GM12878 (cell line): ENCODE measurements around the gene NINL. TPM values are rescaled to one million over a fixed set of nuclear protein-coding genes. Genes with fewer than 3 reads are reported as not detected.

Experiments used
- ATAC-seq: fragments of 200-7000 bp; cut with Tn5 transposase; 3 replicates; pipeline ENCODE4 v1.9.1; 2020; ENCODE audit warnings: mild to moderate bottlenecking, moderate library complexity
- BruUV-seq: library from RNA; stranded (reverse); fragments of 400-500 nt; replicated peaks from 2 replicates; lab custom pipeline; 2021; lab: Mats Ljungman, UMichigan
- CTCF ChIA-PET: fragments of 300-600 bp; sonication (Branson Sonifier 250); formaldehyde crosslinking; extraction: SDS; loops from one replicate; lab custom pipeline; 2021; ENCODE audit warnings: inconsistent platforms; lab: Yijun Ruan, JAX
- POLR2A ChIA-PET: fragments of 350-600 bp; formaldehyde crosslinking; extraction: SDS; loops from one replicate; lab custom pipeline; 2021; ENCODE audit warnings: inconsistent platforms; lab: Charles Lee
- RAD21 ChIA-PET: fragments of 300-600 bp; sonication (Branson Sonifier 250); formaldehyde crosslinking; loops from one replicate; lab custom pipeline; 2023; ENCODE audit warnings: antibody characterized with exemption; ENCODE audit not compliant: unreplicated experiment; lab: Charles Lee
- SMC1A ChIA-PET: fragments of 300-600 bp; sonication (Branson Sonifier 250); formaldehyde crosslinking; loops from one replicate; lab custom pipeline; 2023; ENCODE audit not compliant: unreplicated experiment, uncharacterized antibody; lab: Charles Lee
- DNase-seq: peaks from one replicate; pipeline ENCODE4 v3.0.0-alpha.2; 2011; ENCODE audit warnings: low read depth, low spot score
- FAIRE-seq: peaks from 3 replicates; lab custom pipeline; 2011; peaks lifted over from hg19 to GRCh38; lab: Jason Lieb, UNC
- H2AFZ ChIP-seq: 2 replicates; pipeline ENCODE4 v1.6.0; 2011; ENCODE audit warnings: low read depth, low read length, control low read depth; ENCODE audit not compliant: control insufficient read depth
- H3K27ac ChIP-seq: 2 replicates; pipeline ENCODE4 v1.5.1; 2011; ENCODE audit warnings: control low read depth; ENCODE audit not compliant: control insufficient read depth, insufficient read depth
- H3K27me3 ChIP-seq, 2 experiments: replicated peaks in 1 of 2; 2 replicates each; pipeline versions ENCODE4 v1.6.0 to v1.6.1; 2011; ENCODE audit warnings: low read length in 1 of 2; ENCODE audit not compliant: control insufficient read depth in 2 of 2, insufficient read depth in 2 of 2
- H3K36me3 ChIP-seq, 2 experiments: 2 replicates each; pipeline ENCODE4 v1.5.1; 2011; ENCODE audit warnings: low read length in 1 of 2; ENCODE audit not compliant: control insufficient read depth in 2 of 2, insufficient read depth in 2 of 2
- H3K4me1 ChIP-seq: 2 replicates; pipeline ENCODE4 v1.6.1; 2011; ENCODE audit warnings: mild to moderate bottlenecking, low read length, moderate library complexity, mixed read lengths; ENCODE audit not compliant: control insufficient read depth, insufficient read depth
- H3K4me2 ChIP-seq: 2 replicates; pipeline ENCODE4 v1.6.0; 2011; ENCODE audit warnings: control low read depth; ENCODE audit not compliant: control insufficient read depth, insufficient read depth
- H3K4me3 ChIP-seq: fragments of 200-600 bp; sonication (generic); 2 replicates; pipeline ENCODE4 v1.5.1; 2016
- H3K79me2 ChIP-seq: 2 replicates; pipeline ENCODE4 v1.6.0; 2011; ENCODE audit warnings: low read length; ENCODE audit not compliant: control insufficient read depth, insufficient read depth
- H3K9ac ChIP-seq: 2 replicates; pipeline ENCODE4 v1.8.0; 2011; ENCODE audit warnings: low read length, control low read depth, mixed read lengths; ENCODE audit not compliant: control insufficient read depth, insufficient read depth
- H3K9me3 ChIP-seq: replicated peaks from 3 replicates; pipeline ENCODE4 v1.5.1; 2011; ENCODE audit warnings: mild to moderate bottlenecking, low read length; ENCODE audit not compliant: control insufficient read depth, insufficient read depth
- H4K20me1 ChIP-seq: 2 replicates; pipeline ENCODE4 v1.6.0; 2011; ENCODE audit not compliant: control insufficient read depth, insufficient read depth
- BHLHE40 ChIP-seq, 2 experiments: fragments of 450-650 bp in 1 of 2; IDR thresholded peaks; 2 replicates each; pipeline ENCODE4 v1.6.1; 2011 to 2017; ENCODE audit warnings: low read depth in 2 of 2, borderline replicate concordance in 1 of 2, improper control_type of control experiment in 1 of 2, low read length in 1 of 2, mild to moderate bottlenecking in 1 of 2
- HDGF ChIP-seq: fragments of 450-650 bp; IDR thresholded peaks from 2 replicates; pipeline ENCODE4 v1.6.1; 2016; ENCODE audit warnings: antibody characterized with exemption
- LARP7 ChIP-seq: fragments of 450-650 bp; IDR thresholded peaks from 2 replicates; pipeline ENCODE4 v1.6.1; 2017; ENCODE audit warnings: mild to moderate bottlenecking
- RBBP5 ChIP-seq: fragments of 200-600 bp; sonication (generic); conservative IDR thresholded peaks from 2 replicates; pipeline ENCODE4 v1.6.1; 2016
- SPI1 ChIP-seq: IDR thresholded peaks from 2 replicates; pipeline ENCODE4 v1.6.1; 2011; ENCODE audit warnings: low read depth, mild to moderate bottlenecking, low read length, moderate library complexity, borderline replicate concordance; ENCODE audit not compliant: insufficient read depth
- ZBED1 ChIP-seq: IDR thresholded peaks from 2 replicates; pipeline ENCODE4 v1.6.1; 2016; ENCODE audit warnings: borderline replicate concordance
- ZNF207 ChIP-seq: fragments of 450-650 bp; IDR thresholded peaks from 2 replicates; pipeline ENCODE4 v1.6.1; 2014; ENCODE audit warnings: antibody characterized with exemption, mild to moderate bottlenecking, borderline replicate concordance
- ZNF384 ChIP-seq: IDR thresholded peaks from 2 replicates; pipeline ENCODE4 v1.6.1; 2012; ENCODE audit warnings: low read depth, mild to moderate bottlenecking, low read length, improper control_type of control experiment, borderline replicate concordance
- WGBS: methylation state at CpG from one replicate; pipeline ENCODE4 v1.1.6; 2016; ENCODE audit warnings: low lambda C conversion rate; ENCODE audit not compliant: insufficient replicate concordance, insufficient coverage; ENCODE audit errors: missing lambda C conversion rate; 5-methylcytosine and 5-hydroxymethylcytosine counted together
- in situ Hi-C: fragments of 300-500 bp; cut with MboI; formaldehyde crosslinking; loops from 9 replicates; pipeline ENCODE4 v1.14.3; 2018; ENCODE audit warnings: mixed read lengths
- intact Hi-C: fragments of 100-400 bp; cut with micrococcal nuclease; formaldehyde crosslinking; loops from one replicate; pipeline ENCODE4 v1.14.2; 2022; ENCODE audit not compliant: unreplicated experiment
- polyA plus RNA-seq, 11 experiments: library from polyadenylated mRNA; depleted of rRNA in 4 of 11; unstranded in 6 of 11; stranded (reverse) in 5 of 11; fragments of >200 nt; fragmentation: Nextera tagmentation in 4 of 11; fragmentation: Illumina TruSeq in 1 of 11; extraction: Ambion mirVana in 4 of 11; extraction: Trizol in 1 of 11; gene quantifications; 1 replicate in 1 of 11; 2 replicates in 10 of 11; pipeline versions ENCODE4 v1.2.1 to v1.2.3, GENCODE V29; 2011 to 2016; ENCODE audit warnings: inconsistent platforms in 2 of 11, missing spikeins in 2 of 11, low read depth in 1 of 11
- total RNA-seq, 4 experiments: library from RNA; depleted of rRNA in 3 of 4; stranded (reverse); fragments of >200 nt in 3 of 4; fragmentation: Illumina TruSeq in 1 of 4; extraction: Trizol in 1 of 4; gene quantifications; 2 replicates each; pipeline versions ENCODE4 v1.2.1 to v1.2.3, GENCODE V29; 2013 to 2021
- TF ChIP-seq, protein P1 (sequence below): IDR thresholded peaks from 2 replicates; pipeline ENCODE4 v1.6.1; 2012; ENCODE audit warnings: improper control_type of control experiment, low read depth, low read length; ENCODE audit not compliant: insufficient replicate concordance
- TF ChIP-seq, protein P2 (sequence below): fragments of 450-650 bp; IDR thresholded peaks from 2 replicates; pipeline ENCODE4 v1.6.1; 2016; ENCODE audit warnings: mild to moderate bottlenecking
- TF ChIP-seq, protein P3 (sequence below): fragments of 450-650 bp; IDR thresholded peaks from 2 replicates; pipeline ENCODE4 v1.6.1; 2016; ENCODE audit warnings: mild to moderate bottlenecking
- TF ChIP-seq, protein P4 (sequence below): IDR thresholded peaks from 2 replicates; pipeline ENCODE4 v1.6.1; 2012; ENCODE audit warnings: low read length, inconsistent platforms

The NINL gene
- total and polyA plus RNA-seq, 10 of the 15 experiments (the other 5 are each of a cell fraction or from before 2014, with no cell fraction given), result 0.04 to 0.77 (median 0.23) TPM; not detected in 1

DNA sequence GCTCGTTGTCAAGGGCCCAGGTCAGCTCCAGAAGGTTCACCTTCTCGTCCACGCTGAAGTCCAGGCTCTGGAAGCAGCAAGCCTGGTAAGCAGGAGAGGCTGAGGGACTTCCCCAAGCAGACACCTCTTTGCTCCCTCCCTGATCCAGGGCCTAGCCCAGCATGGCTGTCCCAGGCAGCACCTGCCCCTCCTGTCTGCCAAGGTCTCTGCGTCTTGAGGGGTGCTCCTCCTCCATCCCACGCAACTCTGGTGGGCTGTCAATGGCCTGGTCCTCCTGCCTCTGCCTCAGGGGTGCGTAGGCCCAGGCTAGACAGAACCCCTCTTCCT lies 87.1 kb downstream of the NINL start:
- H3K4me3 ChIP-seq, result no peak overlapping the region
- H3K4me1 ChIP-seq, result no peaks in the 10 kb centered on the region
- in situ Hi-C loops, result no loop called here
- no peak overlapping the region for H3K9ac ChIP-seq
- FAIRE-seq (no peak), ATAC-seq (no peak)
- H3K4me2 ChIP-seq, result no peak overlapping the region
- no peaks in the 10 kb centered on the region for H3K27me3 ChIP-seq
- TF ChIP-seq LARP7 (no peak), ZBED1 (no peak), HDGF (no peak), ZNF384 (no peak), BHLHE40 (IDR thresholded peaks at IDR 0.05; ENCODE audit: borderline replicate concordance in 1 of 2, low read depth in 2 of 2, low read length in 1 of 2) (no peak), ZNF207 (no peak), RBBP5 (no peak), SPI1 (no peak)
- TF ChIP-seq, protein P1, sequence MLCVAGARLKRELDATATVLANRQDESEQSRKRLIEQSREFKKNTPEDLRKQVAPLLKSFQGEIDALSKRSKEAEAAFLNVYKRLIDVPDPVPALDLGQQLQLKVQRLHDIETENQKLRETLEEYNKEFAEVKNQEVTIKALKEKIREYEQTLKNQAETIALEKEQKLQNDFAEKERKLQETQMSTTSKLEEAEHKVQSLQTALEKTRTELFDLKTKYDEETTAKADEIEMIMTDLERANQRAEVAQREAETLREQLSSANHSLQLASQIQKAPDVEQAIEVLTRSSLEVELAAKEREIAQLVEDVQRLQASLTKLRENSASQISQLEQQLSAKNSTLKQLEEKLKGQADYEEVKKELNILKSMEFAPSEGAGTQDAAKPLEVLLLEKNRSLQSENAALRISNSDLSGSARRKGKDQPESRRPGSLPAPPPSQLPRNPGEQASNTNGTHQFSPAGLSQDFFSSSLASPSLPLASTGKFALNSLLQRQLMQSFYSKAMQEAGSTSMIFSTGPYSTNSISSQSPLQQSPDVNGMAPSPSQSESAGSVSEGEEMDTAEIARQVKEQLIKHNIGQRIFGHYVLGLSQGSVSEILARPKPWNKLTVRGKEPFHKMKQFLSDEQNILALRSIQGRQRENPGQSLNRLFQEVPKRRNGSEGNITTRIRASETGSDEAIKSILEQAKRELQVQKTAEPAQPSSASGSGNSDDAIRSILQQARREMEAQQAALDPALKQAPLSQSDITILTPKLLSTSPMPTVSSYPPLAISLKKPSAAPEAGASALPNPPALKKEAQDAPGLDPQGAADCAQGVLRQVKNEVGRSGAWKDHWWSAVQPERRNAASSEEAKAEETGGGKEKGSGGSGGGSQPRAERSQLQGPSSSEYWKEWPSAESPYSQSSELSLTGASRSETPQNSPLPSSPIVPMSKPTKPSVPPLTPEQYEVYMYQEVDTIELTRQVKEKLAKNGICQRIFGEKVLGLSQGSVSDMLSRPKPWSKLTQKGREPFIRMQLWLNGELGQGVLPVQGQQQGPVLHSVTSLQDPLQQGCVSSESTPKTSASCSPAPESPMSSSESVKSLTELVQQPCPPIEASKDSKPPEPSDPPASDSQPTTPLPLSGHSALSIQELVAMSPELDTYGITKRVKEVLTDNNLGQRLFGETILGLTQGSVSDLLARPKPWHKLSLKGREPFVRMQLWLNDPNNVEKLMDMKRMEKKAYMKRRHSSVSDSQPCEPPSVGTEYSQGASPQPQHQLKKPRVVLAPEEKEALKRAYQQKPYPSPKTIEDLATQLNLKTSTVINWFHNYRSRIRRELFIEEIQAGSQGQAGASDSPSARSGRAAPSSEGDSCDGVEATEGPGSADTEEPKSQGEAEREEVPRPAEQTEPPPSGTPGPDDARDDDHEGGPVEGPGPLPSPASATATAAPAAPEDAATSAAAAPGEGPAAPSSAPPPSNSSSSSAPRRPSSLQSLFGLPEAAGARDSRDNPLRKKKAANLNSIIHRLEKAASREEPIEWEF, result no peak
- TF ChIP-seq, protein P2, sequence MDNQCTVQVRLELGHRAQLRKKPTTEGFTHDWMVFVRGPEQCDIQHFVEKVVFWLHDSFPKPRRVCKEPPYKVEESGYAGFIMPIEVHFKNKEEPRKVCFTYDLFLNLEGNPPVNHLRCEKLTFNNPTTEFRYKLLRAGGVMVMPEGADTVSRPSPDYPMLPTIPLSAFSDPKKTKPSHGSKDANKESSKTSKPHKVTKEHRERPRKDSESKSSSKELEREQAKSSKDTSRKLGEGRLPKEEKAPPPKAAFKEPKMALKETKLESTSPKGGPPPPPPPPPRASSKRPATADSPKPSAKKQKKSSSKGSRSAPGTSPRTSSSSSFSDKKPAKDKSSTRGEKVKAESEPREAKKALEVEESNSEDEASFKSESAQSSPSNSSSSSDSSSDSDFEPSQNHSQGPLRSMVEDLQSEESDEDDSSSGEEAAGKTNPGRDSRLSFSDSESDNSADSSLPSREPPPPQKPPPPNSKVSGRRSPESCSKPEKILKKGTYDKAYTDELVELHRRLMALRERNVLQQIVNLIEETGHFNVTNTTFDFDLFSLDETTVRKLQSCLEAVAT, result no peak
- TF ChIP-seq, protein P3, sequence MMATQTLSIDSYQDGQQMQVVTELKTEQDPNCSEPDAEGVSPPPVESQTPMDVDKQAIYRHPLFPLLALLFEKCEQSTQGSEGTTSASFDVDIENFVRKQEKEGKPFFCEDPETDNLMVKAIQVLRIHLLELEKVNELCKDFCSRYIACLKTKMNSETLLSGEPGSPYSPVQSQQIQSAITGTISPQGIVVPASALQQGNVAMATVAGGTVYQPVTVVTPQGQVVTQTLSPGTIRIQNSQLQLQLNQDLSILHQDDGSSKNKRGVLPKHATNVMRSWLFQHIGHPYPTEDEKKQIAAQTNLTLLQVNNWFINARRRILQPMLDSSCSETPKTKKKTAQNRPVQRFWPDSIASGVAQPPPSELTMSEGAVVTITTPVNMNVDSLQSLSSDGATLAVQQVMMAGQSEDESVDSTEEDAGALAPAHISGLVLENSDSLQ, result no peak
- TF ChIP-seq, protein P4, sequence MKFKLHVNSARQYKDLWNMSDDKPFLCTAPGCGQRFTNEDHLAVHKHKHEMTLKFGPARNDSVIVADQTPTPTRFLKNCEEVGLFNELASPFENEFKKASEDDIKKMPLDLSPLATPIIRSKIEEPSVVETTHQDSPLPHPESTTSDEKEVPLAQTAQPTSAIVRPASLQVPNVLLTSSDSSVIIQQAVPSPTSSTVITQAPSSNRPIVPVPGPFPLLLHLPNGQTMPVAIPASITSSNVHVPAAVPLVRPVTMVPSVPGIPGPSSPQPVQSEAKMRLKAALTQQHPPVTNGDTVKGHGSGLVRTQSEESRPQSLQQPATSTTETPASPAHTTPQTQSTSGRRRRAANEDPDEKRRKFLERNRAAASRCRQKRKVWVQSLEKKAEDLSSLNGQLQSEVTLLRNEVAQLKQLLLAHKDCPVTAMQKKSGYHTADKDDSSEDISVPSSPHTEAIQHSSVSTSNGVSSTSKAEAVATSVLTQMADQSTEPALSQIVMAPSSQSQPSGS, result no peak
- TF ChIP-seq, all 136 proteins: peak for 0
- no peak for DNase-seq
- no TSS peak for BruUV-seq
- ChIA-PET CTCF (no interaction called here), POLR2A (no interaction called here), RAD21 (no interaction called here), SMC1A (no interaction called here)
- no peaks in the 10 kb centered on the region for H3K9me3 ChIP-seq
- H4K20me1 ChIP-seq, result no peaks in the 10 kb centered on the region
- no peaks in the 10 kb centered on the region for H3K79me2 ChIP-seq
- intact Hi-C loops, result no loop called here
- H3K36me3 ChIP-seq, result no peaks in the 10 kb centered on the region
- no peak overlapping the region for H2AFZ ChIP-seq
- H3K27ac ChIP-seq, result no peak overlapping the region
- WGBS, result 5% methylated on average over 6 of the region's 6 CpGs
